ENCODE results near the gene ZSCAN9.

Gene ZSCAN9

GRCh38 chr6:28263922-28264321, 38.8 kb downstream of the ZSCAN9 start:
- Histone ChIP-seq H4K20me1 (ENCODE audit: insufficient read depth, low read length) (no peaks in the 10 kb centered on the region), H3K27ac (ENCODE audit: low read length) (no peak overlapping the region), H3K4me2 (ENCODE audit: low read depth, low read length) (no peak overlapping the region), H3F3A (ENCODE audit: insufficient read depth, low read length) (no peaks in the 10 kb centered on the region), H3K9me2 (replicated peaks; ENCODE audit: insufficient read depth, low read length) (no peaks in the 10 kb centered on the region), H3K4me1 (ENCODE audit: low read length) (0 out of 2 replicates have a peak, but pooled peaks cover 5% of the 10 kb centered on the region), H3K36me3 (replicated peaks; ENCODE audit: insufficient read depth, low read length) (no peaks in the 10 kb centered on the region), H3K79me2 (ENCODE audit: low read length) (no peaks in the 10 kb centered on the region), H3K9ac (ENCODE audit: low read length) (no peak overlapping the region), H3K27me3 (replicated peaks; ENCODE audit: insufficient read depth, low read length) (no peaks in the 10 kb centered on the region), H3K4me3 (ENCODE audit: low read length) (no peak overlapping the region), H2AFZ (ENCODE audit: low read length) (no peak overlapping the region), H3K9me3 (replicated peaks; ENCODE audit: insufficient read depth, low read length) (no peaks in the 10 kb centered on the region)
- DNase-seq = no peak
- TF ChIP-seq EZH2 (optimal IDR thresholded peaks at IDR 0.05; ENCODE audit: low read depth, low read length) (no peak), EZH2phosphoT487 (IDR thresholded peaks at IDR 0.05; ENCODE audit: low read length) (no peak), CTCF (IDR thresholded peaks at IDR 0.05; ENCODE audit: low read length) (no peak)

- H3F3A ChIP-seq (ENCODE audit: insufficient read depth, low read length) = no peaks in the 10 kb centered on the region
- 0 out of 2 replicates have a peak, but pooled peaks cover 5% of the 10 kb centered on the region for H3K4me1 ChIP-seq (ENCODE audit: low read length)
- DNase-seq = no peak
- H3K27me3 ChIP-seq (replicated peaks; ENCODE audit: insufficient read depth, low read length) = no peaks in the 10 kb centered on the region
- H3K27ac ChIP-seq (ENCODE audit: low read length) = no peak overlapping the region
- H3K79me2 ChIP-seq (ENCODE audit: low read length) = no peaks in the 10 kb centered on the region
- no peak overlapping the region for H3K9ac ChIP-seq (ENCODE audit: low read length)
- no peak overlapping the region for H3K4me3 ChIP-seq (ENCODE audit: low read length)
- no peak overlapping the region for H2AFZ ChIP-seq (ENCODE audit: low read length)
- no peaks in the 10 kb centered on the region for H4K20me1 ChIP-seq (ENCODE audit: insufficient read depth, low read length)
- H3K4me2 ChIP-seq (ENCODE audit: low read depth, low read length) = no peak overlapping the region
- TF ChIP-seq EZH2 (optimal IDR thresholded peaks at IDR 0.05; ENCODE audit: low read depth, low read length) (no peak), EZH2phosphoT487 (IDR thresholded peaks at IDR 0.05; ENCODE audit: low read length) (no peak), CTCF (IDR thresholded peaks at IDR 0.05; ENCODE audit: low read length) (no peak)
- no peaks in the 10 kb centered on the region for H3K9me3 ChIP-seq (replicated peaks; ENCODE audit: insufficient read depth, low read length)
- no peaks in the 10 kb centered on the region for H3K36me3 ChIP-seq (replicated peaks; ENCODE audit: insufficient read depth, low read length)
- H3K9me2 ChIP-seq (replicated peaks; ENCODE audit: insufficient read depth, low read length) = no peaks in the 10 kb centered on the region
Measured at GRCh38 chr6:28264834-28265401, 39.8 kb downstream of the ZSCAN9 start.

- no peaks in the 10 kb centered on the region for H3K9me3 ChIP-seq (replicated peaks; ENCODE audit: insufficient read depth, low read length)
- H2AFZ ChIP-seq (ENCODE audit: low read length) = peak overlapping the region; percentile 91
- H3K27me3 ChIP-seq (replicated peaks; ENCODE audit: insufficient read depth, low read length) = no peaks in the 10 kb centered on the region
- TF ChIP-seq EZH2phosphoT487 (IDR thresholded peaks at IDR 0.05; ENCODE audit: low read length) = no peak
- TF ChIP-seq EZH2 (optimal IDR thresholded peaks at IDR 0.05; ENCODE audit: low read depth, low read length) = no peak
- no peak for TF ChIP-seq CTCF (IDR thresholded peaks at IDR 0.05; ENCODE audit: low read length)
- H3K4me1 ChIP-seq (ENCODE audit: low read length) = 0 out of 2 replicates have a peak, but pooled peaks cover 5% of the 10 kb centered on the region
- peak overlapping the region; percentile 74 for H3K4me3 ChIP-seq (ENCODE audit: low read length)
- H3K4me2 ChIP-seq (ENCODE audit: low read depth, low read length) = peak overlapping the region; percentile 80
- H3K79me2 ChIP-seq (ENCODE audit: low read length) = no peaks in the 10 kb centered on the region
- no peaks in the 10 kb centered on the region for H3F3A ChIP-seq (ENCODE audit: insufficient read depth, low read length)
- DNase-seq = no peak
- H3K27ac ChIP-seq (ENCODE audit: low read length) = peak overlapping the region; percentile 63; the same call in 1 of the 2 replicates
- no peaks in the 10 kb centered on the region for H4K20me1 ChIP-seq (ENCODE audit: insufficient read depth, low read length)
- peak overlapping the region; percentile 61; the same call in 1 of the 2 replicates for H3K9ac ChIP-seq (ENCODE audit: low read length)
- H3K9me2 ChIP-seq (replicated peaks; ENCODE audit: insufficient read depth, low read length) = no peaks in the 10 kb centered on the region
- H3K36me3 ChIP-seq (replicated peaks; ENCODE audit: insufficient read depth, low read length) = 0 out of 2 replicates have a peak, but pooled peaks cover 2% of the 10 kb centered on the region
Measured at GRCh38 chr6:28266563-28266961, 41.5 kb downstream of the ZSCAN9 start.
